HG02588 (cell line): ENCODE measurements around the gene LRRTM1.

Experiments
- ATAC-seq: cut with Tn5 transposase; IDR thresholded peaks from one replicate; pipeline ENCODE4 v1.9.1; 2021; ENCODE audit warnings: mild to moderate bottlenecking, moderate library complexity; ENCODE audit not compliant: unreplicated experiment

Gene LRRTM1, protein sequence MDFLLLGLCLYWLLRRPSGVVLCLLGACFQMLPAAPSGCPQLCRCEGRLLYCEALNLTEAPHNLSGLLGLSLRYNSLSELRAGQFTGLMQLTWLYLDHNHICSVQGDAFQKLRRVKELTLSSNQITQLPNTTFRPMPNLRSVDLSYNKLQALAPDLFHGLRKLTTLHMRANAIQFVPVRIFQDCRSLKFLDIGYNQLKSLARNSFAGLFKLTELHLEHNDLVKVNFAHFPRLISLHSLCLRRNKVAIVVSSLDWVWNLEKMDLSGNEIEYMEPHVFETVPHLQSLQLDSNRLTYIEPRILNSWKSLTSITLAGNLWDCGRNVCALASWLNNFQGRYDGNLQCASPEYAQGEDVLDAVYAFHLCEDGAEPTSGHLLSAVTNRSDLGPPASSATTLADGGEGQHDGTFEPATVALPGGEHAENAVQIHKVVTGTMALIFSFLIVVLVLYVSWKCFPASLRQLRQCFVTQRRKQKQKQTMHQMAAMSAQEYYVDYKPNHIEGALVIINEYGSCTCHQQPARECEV

DNA sequence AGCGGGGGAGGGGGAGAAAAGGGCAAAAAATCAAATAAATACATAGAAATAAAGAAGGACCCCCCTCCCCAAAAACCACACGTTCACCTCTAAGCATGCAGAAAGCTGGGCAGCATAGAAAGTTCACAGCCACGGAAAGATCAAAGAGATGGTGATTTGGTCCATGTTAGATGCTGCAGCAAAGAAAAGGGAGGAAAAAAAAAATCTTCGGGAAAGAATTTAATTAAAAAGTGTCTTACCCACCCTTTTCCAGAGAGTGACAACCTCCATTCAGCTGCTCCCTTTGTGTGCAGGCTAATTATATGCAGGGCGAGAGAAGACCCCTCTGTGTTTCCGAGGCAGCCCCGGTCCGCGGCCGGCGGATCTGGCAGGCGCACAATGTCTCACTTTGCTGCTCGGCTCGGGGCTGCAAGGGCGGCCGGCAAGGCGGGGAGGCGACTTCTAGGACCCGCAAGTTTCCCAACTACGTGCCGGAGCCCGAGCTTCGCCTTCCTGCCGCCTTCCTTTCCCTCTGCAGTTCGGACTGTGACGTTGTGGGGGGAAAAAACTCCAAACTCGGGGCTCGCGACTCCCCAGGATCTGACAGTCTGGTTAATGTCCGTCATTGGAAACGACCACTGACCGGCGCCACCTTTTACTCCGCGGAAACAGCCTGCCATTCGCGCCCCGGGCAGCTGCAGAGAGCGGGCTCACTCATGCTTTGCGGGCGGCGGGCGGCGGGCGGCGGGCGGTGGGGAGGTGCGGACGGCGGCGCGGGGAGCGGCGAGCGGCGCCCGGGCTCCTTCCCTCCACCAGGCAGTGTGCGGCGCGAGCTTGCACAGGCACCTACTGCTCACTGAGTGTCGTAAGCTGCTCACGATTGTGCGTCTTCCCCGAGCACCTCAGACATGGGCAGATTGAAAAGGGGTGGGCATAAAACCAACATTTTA, at the start of gene LRRTM1:
TSS of gene LRRTM1 (minus strand) at position 844 of the 929 bp plus-strand sequence. CDS start 933 bp downstream, outside the sequence.
- ATAC-seq, result no peak

DNA sequence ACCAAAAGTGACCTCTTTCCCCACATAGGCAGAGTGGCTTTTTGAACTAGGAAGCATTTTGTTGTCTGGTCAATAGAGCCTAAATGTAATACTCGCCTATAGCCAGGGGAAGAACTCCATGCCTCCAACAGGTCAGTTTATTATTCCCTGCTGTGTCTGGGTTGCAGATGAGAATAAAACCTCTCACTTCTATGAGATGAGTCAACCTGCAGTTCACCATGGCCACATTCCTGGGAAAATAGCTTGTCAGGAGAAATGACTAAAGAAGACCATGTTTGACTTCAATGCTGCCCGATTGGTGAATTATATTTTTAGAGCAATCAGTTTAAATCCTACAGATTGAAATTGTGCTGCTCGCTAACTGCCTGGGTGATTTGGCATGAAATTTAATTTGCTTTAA, 46.7 kb upstream of the LRRTM1 start:
- ATAC-seq, result no peak

DNA sequence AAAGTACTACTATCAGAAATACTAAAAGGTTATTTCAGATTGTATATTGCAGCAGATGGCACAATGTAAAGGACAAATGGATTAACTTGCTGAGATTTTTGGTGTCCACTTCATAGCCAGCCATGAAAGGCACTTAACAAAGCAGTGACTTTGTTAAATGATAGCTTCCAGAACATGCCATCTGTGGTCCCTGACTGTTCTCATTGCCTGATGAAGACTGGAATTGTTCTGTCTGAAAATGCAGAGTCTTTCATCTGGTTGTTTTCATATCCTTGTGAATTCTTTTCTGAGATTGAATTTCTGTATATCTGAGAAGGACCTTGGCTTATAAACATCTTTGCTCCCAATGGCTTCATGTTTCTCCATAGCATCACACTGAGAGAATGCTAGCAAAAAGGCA, 44.4 kb upstream of the LRRTM1 start:
- ATAC-seq, result no peak

DNA sequence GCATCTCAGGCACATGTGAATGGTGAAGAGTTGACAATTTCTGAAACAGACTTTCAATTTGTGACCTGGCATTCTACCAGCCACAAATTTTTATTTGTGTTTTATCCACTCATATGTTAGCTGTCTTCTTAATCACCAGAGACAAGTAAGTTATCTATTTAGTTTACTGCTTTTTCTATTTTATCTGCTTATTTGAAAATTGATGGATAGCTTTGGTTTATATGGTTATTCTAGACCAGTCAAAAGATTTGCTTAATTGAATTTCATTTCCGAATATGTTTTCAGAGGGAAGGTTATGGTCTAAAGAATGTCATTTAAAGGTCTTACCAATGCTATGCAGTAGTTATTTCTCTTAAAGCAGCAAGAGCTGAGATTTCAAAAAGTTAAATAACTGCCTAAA, 43.5 kb upstream of the LRRTM1 start:
- ATAC-seq, result no peak

DNA sequence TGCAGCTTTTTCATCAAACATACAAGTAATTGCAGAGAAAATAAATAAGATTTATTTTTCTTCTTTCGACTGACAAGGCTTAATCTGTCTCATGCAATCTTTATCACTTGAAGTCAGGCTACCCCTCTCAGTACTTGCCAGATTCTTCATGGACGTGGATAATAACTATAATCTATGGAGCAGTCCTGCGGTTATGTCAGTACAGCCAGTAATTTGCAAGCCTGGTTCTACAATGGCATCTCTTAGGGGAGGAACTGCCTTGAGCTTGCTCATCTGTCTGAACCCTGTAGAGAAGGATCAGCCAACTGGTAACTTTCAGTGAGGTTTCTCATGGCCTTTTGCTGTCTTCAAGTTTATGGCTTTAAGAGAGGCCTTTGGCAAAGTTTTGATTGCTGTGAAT, 35.5 kb upstream of the LRRTM1 start:
- ATAC-seq, result no peak

DNA sequence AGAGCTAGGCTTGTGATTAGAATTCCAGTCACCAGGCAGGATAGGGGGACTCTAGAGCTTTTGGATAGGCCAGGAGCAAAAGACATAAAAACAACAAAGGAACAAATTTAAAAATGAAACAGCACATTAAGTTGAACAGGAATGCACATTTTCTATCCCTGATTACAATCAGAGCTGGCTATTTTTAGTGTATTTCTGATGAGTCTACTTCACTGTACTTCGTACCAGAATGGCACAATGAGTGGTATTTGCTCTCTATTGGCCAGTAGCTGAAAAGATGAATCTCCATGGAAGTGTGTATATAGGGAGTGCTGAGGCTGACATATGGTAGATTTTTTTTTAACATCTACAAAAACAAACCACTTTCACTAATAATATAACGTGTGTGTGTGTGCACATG, 34.2 kb upstream of the LRRTM1 start:
- no peak for ATAC-seq

DNA sequence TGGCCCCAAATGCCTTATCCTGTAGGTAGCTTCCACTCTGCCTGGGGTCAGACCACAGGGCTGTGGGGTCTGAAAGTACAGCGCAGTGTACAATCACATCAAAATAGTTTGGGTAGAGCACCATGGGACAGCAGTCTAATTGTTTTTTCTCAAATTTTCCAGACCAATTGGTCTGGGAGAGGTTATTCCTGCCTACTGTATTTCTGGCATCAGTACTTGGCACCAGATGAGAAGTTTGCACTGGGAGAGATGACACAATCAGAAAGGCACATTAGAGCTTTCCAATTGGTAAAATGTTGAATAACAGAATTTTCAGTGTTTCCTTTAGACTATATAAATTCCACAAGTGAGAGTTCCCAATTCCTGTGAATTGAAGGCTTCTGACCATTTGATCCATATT, 30.9 kb upstream of the LRRTM1 start:
- ATAC-seq, result no peak

DNA sequence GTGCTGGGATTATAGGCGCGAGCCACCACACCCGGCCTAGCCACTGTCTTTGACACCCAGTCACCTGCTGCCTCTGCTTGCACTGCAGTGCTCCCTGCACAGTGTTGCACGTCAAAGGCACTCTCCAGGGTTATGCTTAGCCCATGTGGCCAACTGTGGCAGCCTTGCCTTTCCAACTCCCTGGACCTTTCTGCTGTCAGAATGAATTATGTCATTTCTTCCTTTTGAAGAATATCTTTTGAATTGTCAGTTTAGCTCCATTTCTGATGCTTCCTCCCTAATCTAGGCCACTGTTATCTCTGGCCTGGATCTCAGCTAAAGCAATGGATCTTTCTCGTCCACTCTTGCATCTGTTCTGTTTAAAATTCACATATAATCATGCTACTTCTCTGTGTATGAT, 29.3 kb upstream of the LRRTM1 start:
- no peak for ATAC-seq

DNA sequence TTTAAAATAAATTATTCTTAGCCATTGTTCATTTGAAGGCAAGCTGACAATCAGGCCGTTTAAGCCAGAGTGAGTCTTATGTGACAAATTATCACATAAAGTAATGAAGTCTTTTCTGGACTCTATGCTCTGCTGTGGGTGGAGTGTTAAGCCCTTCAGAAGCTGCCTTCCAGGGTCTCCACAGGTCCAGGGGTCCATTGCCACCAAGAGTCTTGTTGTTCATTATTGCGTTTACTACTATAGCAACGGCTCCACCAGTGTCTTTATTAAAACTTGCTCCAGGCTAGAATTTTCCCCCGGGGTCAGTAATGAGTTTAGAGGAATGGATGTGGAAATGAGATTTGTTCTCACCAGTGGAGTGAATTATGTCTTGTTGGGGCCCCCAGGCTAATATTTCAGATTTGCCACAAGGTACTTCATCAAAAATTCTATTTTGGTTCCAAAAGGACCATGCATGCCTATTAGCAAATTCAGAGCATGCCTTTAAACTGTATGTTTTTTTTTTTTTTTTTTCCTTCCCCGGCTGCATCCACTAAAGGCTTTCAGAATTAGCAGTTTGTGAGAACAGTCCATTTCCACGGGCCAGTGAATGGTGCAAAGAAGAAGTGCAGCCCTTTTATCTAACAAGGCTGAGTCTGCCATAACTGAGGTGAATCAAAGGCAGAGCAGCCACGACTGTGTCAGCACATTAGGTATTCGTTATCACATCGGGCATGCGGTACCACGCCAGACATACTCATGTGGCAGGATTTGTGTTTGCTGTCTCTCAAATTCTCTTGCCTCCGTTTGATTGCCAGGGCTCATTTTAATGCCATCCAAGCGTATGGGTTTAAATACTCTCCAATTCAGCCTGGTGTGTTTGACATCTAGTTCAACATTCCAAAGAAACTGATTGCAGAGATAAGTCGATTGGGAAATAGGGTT, 26.2 kb upstream of the LRRTM1 start:
- ATAC-seq, result no peak

DNA sequence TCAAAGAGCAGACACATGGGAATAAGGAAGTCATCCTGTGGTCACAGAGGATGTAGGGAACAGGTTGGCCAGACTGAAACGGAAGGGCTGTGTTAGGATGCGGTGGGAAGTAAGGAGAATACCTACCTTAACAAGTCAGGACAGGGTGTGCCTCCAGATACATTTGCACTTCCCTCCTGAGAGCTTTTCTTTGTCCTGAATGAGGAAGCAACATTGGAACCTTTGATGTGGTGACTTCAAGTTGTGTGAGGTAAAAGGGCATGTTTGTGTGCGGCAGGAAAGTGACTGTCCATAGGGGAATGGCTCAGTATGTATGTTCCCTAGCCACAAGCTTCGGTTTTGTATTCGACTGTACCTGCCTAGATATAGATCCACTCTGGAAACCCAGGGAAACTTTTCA, 24.9 kb upstream of the LRRTM1 start:
- no peak for ATAC-seq

DNA sequence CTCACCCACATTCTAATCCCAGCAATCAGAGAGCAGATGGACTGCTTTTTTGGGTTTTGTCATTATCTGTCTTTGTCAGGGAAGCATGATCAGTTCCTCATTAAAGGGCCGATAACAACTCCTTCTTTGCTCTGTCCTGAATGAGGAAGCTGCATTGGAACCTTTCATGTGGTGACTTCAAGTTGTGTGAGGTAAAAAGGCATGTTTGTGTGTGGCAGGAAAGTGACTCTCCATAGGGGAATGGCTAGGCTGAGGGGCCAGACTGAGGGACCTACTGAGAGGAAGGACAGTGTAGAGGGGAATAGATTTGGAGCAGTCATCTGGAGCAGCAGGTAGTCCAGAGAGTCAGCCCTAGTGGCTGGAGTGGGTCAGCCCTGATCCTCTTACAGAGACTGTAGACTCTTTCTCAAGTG, 23.6 kb upstream of the LRRTM1 start:
- no peak for ATAC-seq

DNA sequence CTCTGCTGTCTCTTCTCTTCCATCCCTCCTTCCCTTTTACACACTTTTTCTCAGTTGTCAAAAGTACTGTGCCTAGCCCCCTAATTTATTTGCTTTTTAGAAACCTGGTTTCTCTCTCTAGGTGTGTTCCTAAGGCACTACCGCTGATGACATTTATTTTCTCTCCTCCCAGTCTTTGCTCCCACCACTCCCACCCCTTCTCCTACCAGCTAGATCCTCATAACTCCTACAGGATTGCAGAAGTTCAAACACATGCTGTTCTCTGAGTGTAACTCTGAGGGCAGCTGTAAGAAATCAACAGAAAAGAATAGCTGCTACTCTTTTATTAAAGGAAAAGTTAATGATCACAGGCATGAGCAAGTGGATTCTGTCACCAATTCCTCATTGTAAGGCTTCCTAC, 22.3 kb upstream of the LRRTM1 start:
- ATAC-seq, result no peak

DNA sequence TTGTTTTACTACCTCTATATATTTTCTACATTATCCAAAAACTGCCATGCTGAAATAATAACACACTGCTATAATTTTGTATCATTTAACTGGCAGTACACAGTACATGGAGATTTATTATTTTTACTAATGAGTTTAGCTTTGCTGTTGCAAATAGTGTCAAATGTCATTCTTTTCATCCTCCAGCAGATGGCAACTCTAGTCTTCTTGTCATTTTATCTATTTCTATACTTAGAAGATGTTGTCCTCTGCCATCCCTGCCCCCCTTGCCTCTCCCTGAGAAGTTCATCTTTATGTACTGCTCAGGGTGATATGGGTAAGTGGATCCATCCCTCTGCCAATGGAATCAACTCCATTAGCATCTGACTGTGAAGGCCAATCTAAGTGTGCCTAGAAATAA, 21.7 kb upstream of the LRRTM1 start:
- no peak for ATAC-seq

DNA sequence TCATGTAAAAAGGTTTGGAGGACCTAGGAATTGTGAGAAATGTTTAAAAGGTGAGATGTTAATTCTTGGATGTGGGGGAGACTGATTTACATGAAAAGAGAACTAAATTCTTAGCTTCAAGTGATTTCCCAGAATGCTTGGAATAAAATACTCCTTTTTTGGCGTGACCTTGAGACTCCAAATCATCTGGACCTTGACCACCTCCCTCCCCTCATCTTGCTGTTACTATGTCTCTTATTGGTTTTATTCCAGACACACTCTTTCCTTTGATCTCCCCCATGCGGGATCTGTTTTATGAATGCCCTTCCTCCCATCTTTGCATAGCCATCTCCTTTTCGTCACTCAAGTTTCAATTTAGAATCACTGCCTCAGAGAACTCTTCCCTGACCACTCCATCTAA, 20.0 kb upstream of the LRRTM1 start:
- no peak for ATAC-seq

DNA sequence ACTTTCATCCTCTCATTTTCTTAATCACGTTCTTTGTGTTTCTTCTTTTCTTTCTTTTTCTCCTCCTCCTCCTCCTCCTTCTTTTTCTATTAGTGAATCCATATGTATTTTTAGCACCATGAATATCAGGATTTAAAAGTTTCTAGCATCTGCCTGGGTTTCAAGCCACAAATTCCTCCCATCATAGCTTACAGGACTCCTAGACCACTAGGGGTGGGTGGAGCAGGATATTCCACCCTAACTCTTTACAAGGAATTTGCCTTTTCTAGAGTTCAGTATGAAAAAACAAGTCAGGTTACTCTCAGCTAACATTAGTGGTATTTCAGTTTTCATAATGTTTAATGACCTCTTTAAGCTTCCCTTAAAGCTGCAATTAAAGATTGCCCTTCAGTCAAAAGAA, 19.1 kb upstream of the LRRTM1 start:
- no peak for ATAC-seq

DNA sequence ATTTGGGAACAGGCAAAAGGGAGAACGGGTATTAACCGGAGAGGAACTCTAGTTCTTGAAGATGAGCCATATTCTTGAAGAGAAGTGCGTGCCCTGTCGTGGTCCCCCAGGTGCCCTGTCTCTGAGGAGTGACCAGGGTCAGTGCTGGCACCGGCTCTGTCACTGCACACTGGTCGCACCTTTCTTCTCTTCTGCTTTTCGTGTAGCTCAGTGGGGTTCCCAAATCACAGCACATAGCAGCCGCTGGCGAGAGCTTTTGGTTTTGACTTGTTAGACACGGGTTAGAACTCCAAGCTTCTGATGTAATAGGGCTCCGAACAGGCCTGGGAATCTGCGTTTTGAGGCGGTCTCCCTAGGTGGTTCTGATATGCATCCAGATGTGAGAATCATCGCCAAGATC, 18.4 kb upstream of the LRRTM1 start:
- ATAC-seq, result no peak

DNA sequence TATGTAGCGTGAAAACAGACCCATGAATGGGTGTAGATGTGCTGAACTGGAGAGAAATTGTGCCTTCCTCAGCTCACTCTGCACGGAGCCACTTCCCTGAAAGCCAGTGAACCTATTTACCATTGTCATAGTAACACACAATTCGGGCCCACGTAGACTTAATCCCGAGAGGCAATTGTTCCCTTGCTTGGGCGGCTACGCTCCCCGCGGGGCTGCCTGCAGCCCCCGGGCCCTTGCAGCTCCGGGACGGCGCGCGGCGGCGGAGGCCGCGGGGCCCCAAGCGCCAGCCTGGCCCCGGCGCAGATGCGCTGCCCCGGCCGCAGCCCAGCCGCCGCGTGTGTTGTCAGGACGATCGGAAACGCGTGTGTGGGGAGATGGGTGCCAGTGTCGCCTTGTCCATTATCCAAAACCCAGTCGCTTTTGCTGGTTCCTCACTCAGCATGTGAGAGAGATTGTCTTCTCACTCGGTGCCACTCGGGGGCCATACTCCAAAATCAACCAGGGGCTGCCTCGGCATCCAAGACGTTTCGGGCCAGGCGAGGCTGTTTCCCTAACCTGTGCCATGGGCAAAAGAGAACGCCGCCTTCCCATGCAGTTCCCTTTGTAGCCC, 17.9 kb upstream of the LRRTM1 start:
- no peak for ATAC-seq

DNA sequence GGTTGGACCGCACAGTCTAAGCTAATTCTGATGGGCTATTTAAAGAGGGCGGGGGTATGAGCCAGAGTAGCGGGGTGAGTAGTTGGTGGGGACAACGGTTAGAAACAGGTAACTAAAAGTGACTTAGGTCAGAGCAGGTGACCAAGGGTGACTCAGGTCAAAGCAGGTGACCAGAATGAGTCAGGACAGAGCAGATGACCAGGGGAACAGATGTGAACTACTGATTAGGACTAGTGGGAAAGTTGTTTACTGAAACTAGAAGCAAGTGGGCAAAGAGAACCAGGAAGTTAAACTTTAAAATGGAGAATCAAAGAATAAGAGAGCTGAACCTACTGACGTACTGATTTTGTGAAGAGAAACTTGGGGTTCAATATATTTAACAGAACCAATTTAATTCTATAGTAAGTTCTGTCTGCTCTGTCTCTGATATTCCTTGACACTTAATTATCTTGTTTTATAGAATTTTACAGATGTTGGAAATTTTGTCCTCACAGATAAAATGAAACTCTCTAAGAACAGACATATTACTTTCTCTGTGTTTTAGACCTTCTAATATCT, 7.8 kb upstream of the LRRTM1 start:
- ATAC-seq, result no peak

DNA sequence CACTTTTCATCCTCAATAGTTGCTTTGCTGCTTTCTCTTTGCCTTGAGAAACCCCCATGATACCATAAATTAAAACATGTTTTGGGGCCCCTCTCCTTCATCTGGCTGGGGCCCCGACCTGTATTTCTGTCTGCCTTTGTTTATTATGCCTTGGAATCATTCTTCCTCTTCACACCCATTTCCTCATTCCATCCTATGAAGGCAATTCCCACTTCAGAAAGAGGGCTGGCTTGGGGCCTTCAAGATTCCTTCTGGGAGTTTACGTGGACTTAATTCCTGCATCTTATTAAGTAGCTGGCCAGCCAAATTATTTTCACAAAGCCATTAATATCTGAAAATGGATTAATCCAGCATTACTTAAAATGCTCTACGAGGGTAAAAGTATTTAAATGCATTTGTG, 6.8 kb upstream of the LRRTM1 start:
- ATAC-seq, result no peak
